ENCODE measurements around the gene FNDC3B. TPM values are rescaled to one million over a fixed set of nuclear protein-coding genes. Genes with fewer than 3 reads are reported as not detected.

Gene FNDC3B
- total and polyA plus RNA-seq, 4 donors = 13.3 to 175 (median 100) TPM

DNA sequence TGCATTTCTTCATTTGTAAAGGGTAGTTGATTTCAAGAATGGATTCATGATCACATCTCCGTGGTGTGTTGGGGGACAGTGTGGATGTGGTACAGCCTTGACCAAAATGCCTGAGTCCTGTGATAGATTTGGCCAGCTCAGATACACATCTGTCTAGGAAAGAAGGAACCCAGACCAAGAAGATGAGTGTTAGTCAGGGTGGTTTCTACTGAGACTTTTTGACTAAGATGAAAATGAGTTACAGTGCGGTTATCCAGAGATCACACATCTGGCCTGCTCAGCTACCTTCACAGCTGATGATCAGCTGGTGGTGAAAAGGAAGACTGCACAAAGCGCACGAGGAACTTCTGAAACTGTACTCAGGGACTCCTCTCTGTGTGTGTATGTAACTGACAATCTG is 68.0 kb downstream of the FNDC3B start:
- peaks cover 0 to 2% (median 0%) of the 10 kb centered on the region in 4 donors for H3K36me3 ChIP-seq (ENCODE audit: control insufficient read depth in 4 of 4, insufficient read depth in 4 of 4, low read length in 4 of 4)
- no peak overlapping the region for H3K9ac ChIP-seq (ENCODE audit: insufficient read depth in 1 of 2, low read length in 2 of 2)
- H3K4me1 ChIP-seq (ENCODE audit: control insufficient read depth in 5 of 5, insufficient read depth in 5 of 5, low read length in 5 of 5) = peaks cover 7 to 25% (median 12%) of the 10 kb centered on the region in 5 donors
- H3K4me3 ChIP-seq = no peak overlapping the region
- H3K9me3 ChIP-seq (ENCODE audit: control insufficient read depth in 4 of 4, insufficient read depth in 3 of 4, low read length in 3 of 4) = no peaks in the 10 kb centered on the region
- no peaks in the 10 kb centered on the region for H3K27me3 ChIP-seq (ENCODE audit: control insufficient read depth in 3 of 3, insufficient read depth in 3 of 3, low read length in 2 of 3)
- DNase-seq = no peak
- 45 to 69% methylated on average over 4 of the region's 4 CpGs for WGBS, 2 donors
- TF ChIP-seq, protein P1, sequence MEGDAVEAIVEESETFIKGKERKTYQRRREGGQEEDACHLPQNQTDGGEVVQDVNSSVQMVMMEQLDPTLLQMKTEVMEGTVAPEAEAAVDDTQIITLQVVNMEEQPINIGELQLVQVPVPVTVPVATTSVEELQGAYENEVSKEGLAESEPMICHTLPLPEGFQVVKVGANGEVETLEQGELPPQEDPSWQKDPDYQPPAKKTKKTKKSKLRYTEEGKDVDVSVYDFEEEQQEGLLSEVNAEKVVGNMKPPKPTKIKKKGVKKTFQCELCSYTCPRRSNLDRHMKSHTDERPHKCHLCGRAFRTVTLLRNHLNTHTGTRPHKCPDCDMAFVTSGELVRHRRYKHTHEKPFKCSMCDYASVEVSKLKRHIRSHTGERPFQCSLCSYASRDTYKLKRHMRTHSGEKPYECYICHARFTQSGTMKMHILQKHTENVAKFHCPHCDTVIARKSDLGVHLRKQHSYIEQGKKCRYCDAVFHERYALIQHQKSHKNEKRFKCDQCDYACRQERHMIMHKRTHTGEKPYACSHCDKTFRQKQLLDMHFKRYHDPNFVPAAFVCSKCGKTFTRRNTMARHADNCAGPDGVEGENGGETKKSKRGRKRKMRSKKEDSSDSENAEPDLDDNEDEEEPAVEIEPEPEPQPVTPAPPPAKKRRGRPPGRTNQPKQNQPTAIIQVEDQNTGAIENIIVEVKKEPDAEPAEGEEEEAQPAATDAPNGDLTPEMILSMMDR (IDR thresholded peaks at IDR 0.05; ENCODE audit: control extremely low read depth, extremely low read depth) = no peak
- ATAC-seq (ENCODE audit: insufficient read depth, low FRiP score) = peak; percentile 29
- H3K27ac ChIP-seq (ENCODE audit: low read depth in 1 of 2, low read length in 1 of 2) = peak overlapping the region in 1 of 2 donors; percentile 21

DNA sequence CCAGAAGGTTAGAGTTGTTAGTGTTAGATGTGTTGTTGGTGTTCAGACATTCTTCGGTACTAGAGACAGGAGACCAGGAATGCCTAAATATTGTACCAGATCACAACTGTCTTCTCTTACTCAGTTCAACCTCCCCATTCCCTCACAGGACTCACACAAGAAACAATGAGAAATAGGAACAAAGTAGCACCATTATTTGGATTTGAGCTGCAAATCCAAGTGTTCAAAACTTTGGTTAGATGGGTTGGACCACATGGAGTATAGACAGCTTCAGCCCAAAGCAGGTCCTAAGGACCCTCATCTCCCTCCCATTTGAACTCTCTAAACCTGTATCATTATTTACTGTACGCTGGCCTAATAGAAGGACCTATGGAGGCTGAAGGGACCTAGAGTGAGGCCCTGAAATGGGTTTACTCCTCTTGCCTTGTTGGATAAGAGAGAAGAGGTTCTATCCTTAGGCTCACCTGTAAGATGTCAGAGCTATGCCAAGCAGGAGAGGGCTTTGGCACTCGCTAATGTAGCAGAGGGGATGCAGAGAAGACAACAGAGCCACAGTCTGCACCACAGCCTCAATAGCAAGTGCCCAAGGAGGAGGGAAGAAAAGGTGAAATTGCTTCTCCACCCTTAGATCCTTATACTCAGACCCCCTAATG is 70.9 kb downstream of the FNDC3B start:
- ATAC-seq (ENCODE audit: insufficient read depth, low FRiP score) = no peak
- TF ChIP-seq, protein P1 (IDR thresholded peaks at IDR 0.05; ENCODE audit: control extremely low read depth, extremely low read depth) = no peak
- Histone ChIP-seq H3K9ac (ENCODE audit: insufficient read depth in 1 of 2, low read length in 2 of 2) (no peak overlapping the region), H3K4me3 (no peak overlapping the region), H3K27ac (ENCODE audit: low read depth in 1 of 2, low read length in 1 of 2) (no peak overlapping the region), H3K9me3 (ENCODE audit: control insufficient read depth in 4 of 4, insufficient read depth in 3 of 4, low read length in 3 of 4) (no peaks in the 10 kb centered on the region), H3K36me3 (ENCODE audit: control insufficient read depth in 4 of 4, insufficient read depth in 4 of 4, low read length in 4 of 4) (peaks cover 3 to 13% (median 10%) of the 10 kb centered on the region in 4 donors), H3K4me1 (ENCODE audit: control insufficient read depth in 5 of 5, insufficient read depth in 5 of 5, low read length in 5 of 5) (peaks cover 0 to 14% (median 5%) of the 10 kb centered on the region in 5 donors), H3K27me3 (ENCODE audit: control insufficient read depth in 3 of 3, insufficient read depth in 3 of 3, low read length in 2 of 3) (no peaks in the 10 kb centered on the region)
- DNase-seq = no peak
- 95 to 97% methylated on average over 3 of the region's 3 CpGs for WGBS, 2 donors

DNA sequence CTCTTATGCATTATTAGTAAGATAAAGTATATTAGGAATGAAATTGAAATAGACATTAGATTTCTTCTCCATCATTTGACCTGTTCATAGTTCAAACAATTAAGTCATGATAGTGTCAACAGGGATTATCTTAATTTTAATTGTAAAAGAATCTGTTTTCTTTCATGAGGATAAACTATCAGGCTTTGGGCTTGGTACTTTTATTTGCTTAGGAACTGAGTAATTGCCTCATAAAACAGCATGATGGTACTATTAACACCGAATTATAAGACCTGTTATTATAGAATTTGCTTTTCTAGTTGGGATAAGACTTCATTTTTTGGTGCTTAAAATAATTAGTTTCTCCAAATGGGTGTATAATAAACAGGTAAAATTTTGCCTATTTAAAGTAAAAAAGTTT is 71.8 kb downstream of the FNDC3B start:
- Histone ChIP-seq H3K27ac (ENCODE audit: low read depth in 1 of 2, low read length in 1 of 2) (no peak overlapping the region), H3K9ac (ENCODE audit: insufficient read depth in 1 of 2, low read length in 2 of 2) (no peak overlapping the region), H3K27me3 (ENCODE audit: control insufficient read depth in 3 of 3, insufficient read depth in 3 of 3, low read length in 2 of 3) (no peaks in the 10 kb centered on the region), H3K9me3 (ENCODE audit: control insufficient read depth in 4 of 4, insufficient read depth in 3 of 4, low read length in 3 of 4) (no peaks in the 10 kb centered on the region), H3K4me3 (no peak overlapping the region), H3K36me3 (ENCODE audit: control insufficient read depth in 4 of 4, insufficient read depth in 4 of 4, low read length in 4 of 4) (peaks cover 8 to 16% (median 12%) of the 10 kb centered on the region in 4 donors), H3K4me1 (ENCODE audit: control insufficient read depth in 5 of 5, insufficient read depth in 5 of 5, low read length in 5 of 5) (peaks cover 0 to 14% (median 5%) of the 10 kb centered on the region in 5 donors)
- DNase-seq (no peak), ATAC-seq (ENCODE audit: insufficient read depth, low FRiP score) (no peak)
- WGBS, 2 donors = 93 to 98% methylated on average over 1 of the region's 1 CpG
- TF ChIP-seq, protein P1 (IDR thresholded peaks at IDR 0.05; ENCODE audit: control extremely low read depth, extremely low read depth) = no peak

Measured in lung (tissue), 12 donors.